Loucy (cell line): ENCODE results near the gene ABLIM2.

Experiments
- EZH2phosphoT487 ChIP-seq: fragments of 200-600 bp; IDR thresholded peaks from 2 replicates; pipeline ENCODE4 v1.6.1; 2018; ENCODE audit warnings: antibody characterized with exemption, mild to moderate bottlenecking, moderate library complexity, borderline replicate concordance
- TF ChIP-seq, protein P1 (sequence below): fragments of 200-600 bp; sonication (generic); conservative IDR thresholded peaks from 2 replicates; pipeline ENCODE4 v1.5.1; 2014; ENCODE audit warnings: mild to moderate bottlenecking, antibody characterized with exemption, low read length

DNA sequence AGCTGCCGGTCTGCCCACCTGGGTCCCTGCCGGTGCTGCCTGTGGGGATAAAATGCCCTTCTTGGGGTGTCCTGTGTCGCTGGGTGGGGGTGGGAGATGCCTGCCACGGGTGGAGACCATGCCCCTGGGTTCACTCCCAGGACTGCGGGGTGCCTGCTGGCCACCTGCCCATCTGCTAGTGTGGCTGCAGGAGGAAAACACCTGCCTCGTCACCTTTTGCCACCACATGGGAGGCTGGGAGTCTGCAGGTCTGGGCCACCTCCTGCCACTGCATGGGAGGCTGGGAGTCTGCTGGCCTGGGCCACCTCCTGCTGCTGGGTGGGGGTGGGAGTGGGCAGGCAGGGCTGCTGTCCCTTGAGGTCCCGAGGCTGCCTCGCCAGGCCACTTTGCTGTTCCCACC is 160.2 kb downstream of the ABLIM2 start:
- TF ChIP-seq, protein P1, sequence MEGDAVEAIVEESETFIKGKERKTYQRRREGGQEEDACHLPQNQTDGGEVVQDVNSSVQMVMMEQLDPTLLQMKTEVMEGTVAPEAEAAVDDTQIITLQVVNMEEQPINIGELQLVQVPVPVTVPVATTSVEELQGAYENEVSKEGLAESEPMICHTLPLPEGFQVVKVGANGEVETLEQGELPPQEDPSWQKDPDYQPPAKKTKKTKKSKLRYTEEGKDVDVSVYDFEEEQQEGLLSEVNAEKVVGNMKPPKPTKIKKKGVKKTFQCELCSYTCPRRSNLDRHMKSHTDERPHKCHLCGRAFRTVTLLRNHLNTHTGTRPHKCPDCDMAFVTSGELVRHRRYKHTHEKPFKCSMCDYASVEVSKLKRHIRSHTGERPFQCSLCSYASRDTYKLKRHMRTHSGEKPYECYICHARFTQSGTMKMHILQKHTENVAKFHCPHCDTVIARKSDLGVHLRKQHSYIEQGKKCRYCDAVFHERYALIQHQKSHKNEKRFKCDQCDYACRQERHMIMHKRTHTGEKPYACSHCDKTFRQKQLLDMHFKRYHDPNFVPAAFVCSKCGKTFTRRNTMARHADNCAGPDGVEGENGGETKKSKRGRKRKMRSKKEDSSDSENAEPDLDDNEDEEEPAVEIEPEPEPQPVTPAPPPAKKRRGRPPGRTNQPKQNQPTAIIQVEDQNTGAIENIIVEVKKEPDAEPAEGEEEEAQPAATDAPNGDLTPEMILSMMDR: no peak
- TF ChIP-seq EZH2phosphoT487: no peak
